HepG2 (cell line): ENCODE results near the gene RNASE8. TPM values are rescaled to one million over a fixed set of nuclear protein-coding genes. Genes with fewer than 3 reads are reported as not detected.

Experiments
- ATAC-seq: fragments of 200-7000 bp; cut with Tn5 transposase; 3 replicates; pipeline ENCODE4 v1.9.1; 2020; ENCODE audit warnings: mild to moderate bottlenecking, moderate library complexity
- BruUV-seq: library from RNA; stranded (reverse); fragments of 400-500 nt; replicated peaks from 2 replicates; lab custom pipeline; 2021; lab: Mats Ljungman, UMichigan
- CTCF ChIA-PET: fragments of 300-600 bp; formaldehyde crosslinking; extraction: SDS; loops from one replicate; lab custom pipeline; 2021; ENCODE audit warnings: low total read pairs, inconsistent platforms, low intra/inter-chr PET ratio; lab: Yijun Ruan, JAX
- POLR2A ChIA-PET: fragments of 350-600 bp; sonication (Branson Sonifier 250); formaldehyde crosslinking; loops from one replicate; lab custom pipeline; 2020; ENCODE audit warnings: antibody characterized with exemption, inconsistent platforms; lab: Yijun Ruan, JAX
- DNase-seq: peaks from one replicate; pipeline ENCODE4 v3.0.0-alpha.2; 2015; ENCODE audit warnings: low spot score
- FAIRE-seq: peaks from 3 replicates; lab custom pipeline; 2011; peaks lifted over from hg19 to GRCh38; lab: Jason Lieb, UNC
- H2AFZ ChIP-seq: one replicate; pipeline ENCODE4 v1.6.1; 2011; ENCODE audit warnings: low read length, inconsistent platforms
- H3K27ac ChIP-seq: fragments of 300-600 bp; 3 replicates; pipeline ENCODE4 v1.8.0; 2011; ENCODE audit warnings: mixed run types, mild to moderate bottlenecking, mixed read lengths, low read length, inconsistent platforms; ENCODE audit not compliant: insufficient read depth; ENCODE audit errors: extremely low read length
- H3K27me3 ChIP-seq, 2 experiments: fragments of 200-600 bp in 1 of 2; 2 replicates in 1 of 2; 3 replicates in 1 of 2; pipeline versions ENCODE4 v1.6.0 to v1.8.0; 2011; ENCODE audit warnings: low read length in 2 of 2, mild to moderate bottlenecking in 2 of 2, moderate library complexity in 2 of 2, inconsistent platforms in 1 of 2; ENCODE audit not compliant: insufficient read depth in 2 of 2, control insufficient read depth in 1 of 2
- H3K36me3 ChIP-seq, 2 experiments: fragments of 200-600 bp in 1 of 2; replicated peaks in 1 of 2; 2 replicates in 1 of 2; 3 replicates in 1 of 2; pipeline versions ENCODE4 v1.5.1 to v1.8.0; 2011; ENCODE audit warnings: low read length in 2 of 2, inconsistent platforms in 1 of 2; ENCODE audit not compliant: insufficient read depth in 2 of 2, control insufficient read depth in 1 of 2
- H3K4me1 ChIP-seq: 2 replicates; pipeline ENCODE4 v1.5.1; 2012; ENCODE audit warnings: low read length, inconsistent platforms; ENCODE audit not compliant: insufficient read depth
- H3K4me2 ChIP-seq: 2 replicates; pipeline ENCODE4 v1.6.0; 2011; ENCODE audit warnings: low read depth, low read length, inconsistent platforms
- H3K4me3 ChIP-seq, 3 experiments: fragments of 200-600 bp in 1 of 3; sonication (generic), shearing (Covaris generic) in 1 of 3; replicated peaks in 1 of 3; 2 replicates each; pipeline ENCODE4 v1.5.1; 2011 to 2016; ENCODE audit warnings: low read length in 3 of 3, inconsistent platforms in 2 of 3, low read depth in 2 of 3, mild to moderate bottlenecking in 2 of 3, control low read depth in 1 of 3, mixed read lengths in 1 of 3; ENCODE audit not compliant: insufficient read depth in 1 of 3
- H3K79me2 ChIP-seq: one replicate; pipeline ENCODE4 v1.6.1; 2011; ENCODE audit warnings: low read length, inconsistent platforms; ENCODE audit not compliant: insufficient read depth
- H3K9ac ChIP-seq: 2 replicates; pipeline ENCODE4 v1.6.0; 2011; ENCODE audit warnings: mild to moderate bottlenecking, low read depth, low read length, inconsistent platforms; ENCODE audit not compliant: insufficient read depth
- H3K9me3 ChIP-seq: 2 replicates; pipeline ENCODE4 v1.5.1; 2012; ENCODE audit warnings: mild to moderate bottlenecking, low read length
- H4K20me1 ChIP-seq: 2 replicates; pipeline ENCODE4 v1.6.0; 2011; ENCODE audit warnings: inconsistent platforms, mild to moderate bottlenecking, low read length, moderate library complexity; ENCODE audit not compliant: insufficient read depth
- CBX2 ChIP-seq, 2 experiments: fragments of 200-600 bp in 1 of 2; sonication (generic); formaldehyde crosslinking in 1 of 2; IDR thresholded peaks; 2 replicates each; pipeline versions ENCODE4 v1.7.0 to v1.8.1; 2018 to 2022; ENCODE audit warnings: low read depth in 2 of 2, low read length in 1 of 2, mild to moderate bottlenecking in 1 of 2, missing genetic modification reagents in 1 of 2
- DMAP1 ChIP-seq: IDR thresholded peaks from 2 replicates; pipeline ENCODE4 v1.6.1; 2016
- MXD4 ChIP-seq: IDR thresholded peaks from 2 replicates; pipeline ENCODE4 v1.6.1; 2016; ENCODE audit warnings: mild to moderate bottlenecking, missing biosample characterization, missing genetic modification reagents
- PHF21A ChIP-seq: sonication (generic); formaldehyde crosslinking; IDR thresholded peaks from 2 replicates; pipeline ENCODE4 v1.5.0; 2020; ENCODE audit warnings: mild to moderate bottlenecking, missing genetic modification reagents
- POLR2A ChIP-seq, 2 experiments: IDR thresholded peaks; 2 replicates each; pipeline ENCODE4 v1.6.1; 2011; ENCODE audit warnings: low read depth in 2 of 2, low read length in 2 of 2, mild to moderate bottlenecking in 1 of 2, moderate library complexity in 1 of 2; ENCODE audit not compliant: insufficient read depth in 1 of 2
- SNAI1 ChIP-seq: sonication (generic); formaldehyde crosslinking; IDR thresholded peaks from 2 replicates; pipeline ENCODE4 v1.5.0; 2020; ENCODE audit warnings: mild to moderate bottlenecking, missing genetic modification reagents, borderline replicate concordance
- ZNF589 ChIP-seq: sonication (generic); formaldehyde crosslinking; conservative IDR thresholded peaks from 2 replicates; pipeline ENCODE4 v1.8.0; 2022; ENCODE audit warnings: mild to moderate bottlenecking, moderate library complexity, missing genetic modification reagents
- ZNF605 ChIP-seq: sonication (generic); formaldehyde crosslinking; IDR thresholded peaks from 2 replicates; pipeline ENCODE4 v1.8.0; 2022; ENCODE audit warnings: mild to moderate bottlenecking, missing genetic modification reagents
- WGBS: methylation state at CpG from one replicate; pipeline ENCODE4 v1.1.6; 2017; ENCODE audit warnings: low lambda C conversion rate; 5-methylcytosine and 5-hydroxymethylcytosine counted together
- in situ Hi-C: cut with HindIII; loops from 2 replicates; pipeline ENCODE4 v1.10.0; 2017; ENCODE audit warnings: low pct_unique_long_range_greater_than_20kb; ENCODE audit not compliant: extremely low pct_ligation_motif_present
- intact Hi-C: fragments of 100-400 bp; cut with micrococcal nuclease; formaldehyde crosslinking; loops from one replicate; pipeline ENCODE4 v1.10.0; 2022; ENCODE audit not compliant: unreplicated experiment
- polyA plus RNA-seq, 8 experiments: library from polyadenylated mRNA; depleted of rRNA in 3 of 8; stranded (reverse) in 7 of 8; unstranded in 1 of 8; fragments of >200 nt; fragmentation: Illumina TruSeq in 4 of 8; extraction: Trizol in 4 of 8; gene quantifications; 2 replicates each; pipeline versions ENCODE4 v1.2.1 to v1.2.3, GENCODE V29; 2011 to 2016; ENCODE audit warnings: low read depth in 4 of 8, missing spikeins in 1 of 8, mixed read lengths in 1 of 8; ENCODE audit not compliant: insufficient read depth in 1 of 8
- total RNA-seq, 5 experiments: library from RNA; depleted of rRNA; stranded (reverse); fragments of >200 nt; fragmentation: Illumina TruSeq; extraction: Trizol; gene quantifications; 2 replicates each; pipeline ENCODE4 v1.2.3, GENCODE V29; 2016; ENCODE audit warnings: low read depth in 1 of 5
- TF ChIP-seq, protein P1 (sequence below): sonication (generic); formaldehyde crosslinking; IDR thresholded peaks from 2 replicates; pipeline ENCODE4 v1.9.0; 2021; ENCODE audit warnings: missing genetic modification reagents, borderline replicate concordance
- TF ChIP-seq, protein P2 (sequence below), 2 experiments: IDR thresholded peaks; 2 replicates each; pipeline ENCODE4 v1.6.1; 2011 to 2012; ENCODE audit warnings: low read length in 2 of 2, borderline replicate concordance in 1 of 2, low read depth in 1 of 2, mild to moderate bottlenecking in 1 of 2, moderate library complexity in 1 of 2

The RNASE8 gene
- total and polyA plus RNA-seq, 2 of the 13 experiments (the other 11 are each of a cell fraction or from before 2014, with no cell fraction given): not detected

DNA sequence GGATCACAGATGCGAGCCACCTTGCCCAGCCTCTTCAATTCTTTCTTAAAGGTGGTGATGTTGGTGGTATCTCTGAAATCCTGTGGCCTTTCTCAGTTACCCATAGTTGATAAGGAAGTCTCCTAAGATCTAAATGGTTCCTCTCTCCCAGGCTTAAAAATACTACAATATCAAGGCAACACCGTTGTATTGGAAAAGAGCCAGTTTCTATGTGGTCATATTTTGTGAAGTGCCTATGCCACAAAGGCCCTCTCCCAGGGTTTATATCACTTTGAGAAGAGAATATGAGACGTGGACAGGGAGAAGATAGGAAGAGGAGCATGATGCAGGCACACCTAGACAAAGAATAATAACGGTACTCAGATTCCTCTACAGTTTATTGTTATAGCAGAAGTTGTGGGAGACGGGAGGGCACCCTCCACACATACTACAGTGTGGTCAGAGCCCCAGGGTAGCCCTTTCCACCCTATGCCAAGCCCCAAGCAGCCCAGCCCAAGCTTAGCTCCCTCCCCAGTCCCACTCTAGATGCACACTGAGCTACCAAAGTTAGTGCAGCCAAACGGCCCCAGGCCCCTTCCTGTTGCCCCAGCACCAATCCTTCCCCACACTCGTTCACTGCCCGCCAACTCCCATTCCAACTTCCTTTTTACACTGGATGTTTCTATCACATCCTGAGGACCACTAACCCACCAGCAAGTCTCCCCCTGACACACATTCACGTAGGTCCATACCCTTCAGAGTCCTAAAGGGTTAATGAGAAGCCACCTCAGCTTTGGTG, 41.0 kb upstream of the RNASE8 start:
- 91% methylated on average over 9 of the region's 9 CpGs for WGBS
- H3K79me2 ChIP-seq: no peaks in the 10 kb centered on the region
- peaks cover 21% of the 10 kb centered on the region for H3K4me1 ChIP-seq
- ChIA-PET POLR2A (interaction anchor here (1.5 to 8.0 kb wide), 5 partner anchors 23 to 58 kb away, joined by 4 to 112 read pairs (median 8); partner anchors contain the start of gene ARHGEF40), CTCF (interaction anchor here (2.8 to 7.1 kb wide), 4 partner anchors 22 to 90 kb away, joined by 31 to 174 read pairs (median 72); partner anchors contain the start of gene ARHGEF40)
- H3K9ac ChIP-seq: no peak overlapping the region
- H2AFZ ChIP-seq: no peak overlapping the region
- no peaks in the 10 kb centered on the region for H3K9me3 ChIP-seq
- no peak for TF ChIP-seq ZNF589 (CRISPR knock-in tag)
- 0 out of 4 replicates have a peak, but pooled peaks of 1 of the 2 experiments have one; percentile 22 for TF ChIP-seq POLR2A (IDR thresholded peaks at IDR 0.05; ENCODE audit: insufficient read depth in 1 of 2, low read depth in 2 of 2, low read length in 2 of 2)
- BruUV-seq: no TSS peak
- H4K20me1 ChIP-seq: no peaks in the 10 kb centered on the region
- H3K4me2 ChIP-seq: no peak overlapping the region
- H3K4me3 ChIP-seq: no peak overlapping the region
- no peak for FAIRE-seq
- no peak for ATAC-seq
- no peak overlapping the region for H3K27ac ChIP-seq
- DNase-seq: no peak
- peaks cover 31 to 44% of the 10 kb centered on the region in 2 experiments for H3K36me3 ChIP-seq
- peaks cover 0 to 2% of the 10 kb centered on the region in 2 experiments; a peak in 1 of 5 replicates for H3K27me3 ChIP-seq
- intact Hi-C loops: no loop called here
- in situ Hi-C loops: loop anchor here (5.0 kb wide), 1 partner anchor 86 kb away; the partner anchor contains the start of gene TMEM253

DNA sequence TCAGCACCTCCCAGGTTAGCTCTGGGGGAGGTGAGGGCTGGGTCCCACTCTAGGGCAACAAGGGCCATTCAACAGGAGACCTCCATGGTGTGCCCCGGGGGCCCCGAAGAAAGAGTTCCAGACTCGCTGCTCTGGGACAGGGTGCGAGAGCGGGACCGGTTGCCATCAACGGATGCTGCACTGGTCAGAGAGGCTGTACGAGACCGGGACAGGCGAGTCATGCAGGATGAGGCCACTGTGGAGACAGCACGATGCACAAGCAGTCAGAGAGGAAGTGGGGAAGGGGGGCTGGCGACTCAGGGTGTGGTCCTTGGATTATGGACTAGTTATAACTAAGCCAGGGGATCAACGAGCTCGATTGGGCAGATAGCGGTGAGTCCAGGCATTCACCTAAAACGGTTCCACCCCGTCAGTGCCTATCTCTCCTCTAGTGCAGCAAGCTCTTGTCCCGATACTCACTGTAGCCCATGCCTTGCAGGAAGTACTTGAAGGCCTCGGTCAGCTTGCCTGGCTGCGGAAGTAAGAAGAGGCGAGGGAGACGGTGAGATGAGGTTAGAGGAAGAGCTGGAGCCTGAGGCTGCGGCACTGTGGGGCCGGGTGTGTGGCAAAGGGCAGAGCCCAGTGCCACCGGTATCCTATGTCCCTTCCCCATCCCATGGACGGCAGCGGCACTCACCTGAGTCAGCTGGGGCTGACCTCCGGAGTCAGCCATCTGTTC, 39.9 kb upstream of the RNASE8 start:
- Histone ChIP-seq H3K9me3 (no peaks in the 10 kb centered on the region), H3K36me3 (peaks cover 35 to 51% of the 10 kb centered on the region in 2 experiments), H3K4me1 (peaks cover 27% of the 10 kb centered on the region), H4K20me1 (no peaks in the 10 kb centered on the region), H3K79me2 (no peaks in the 10 kb centered on the region), H3K4me3 (no peak overlapping the region), H3K27ac (no peak overlapping the region), H3K27me3 (no peaks in the 10 kb centered on the region), H3K4me2 (no peak overlapping the region), H2AFZ (no peak overlapping the region), H3K9ac (no peak overlapping the region)
- ATAC-seq: no peak
- ChIA-PET POLR2A (interaction anchor here (1.5 to 8.0 kb wide), 4 partner anchors 22 to 53 kb away, joined by 4 to 112 read pairs (median 21); partner anchors contain the start of gene ARHGEF40), CTCF (interaction anchor here (1.1 to 7.1 kb wide), 2 partner anchors 21 to 74 kb away, joined by 3 to 174 read pairs; no protein-coding TSS in a partner anchor)
- no peak for FAIRE-seq
- in situ Hi-C loops: loop anchor here (5.0 kb wide), 1 partner anchor 85 kb away; the partner anchor contains the start of gene TMEM253
- intact Hi-C loops: no loop called here
- WGBS: 91% methylated on average over 28 of the region's 28 CpGs
- BruUV-seq: no TSS peak
- no peak for DNase-seq
- TF ChIP-seq ZNF605 (CRISPR knock-in tag): no peak
- no peak for TF ChIP-seq MXD4
- TF ChIP-seq, protein P1, sequence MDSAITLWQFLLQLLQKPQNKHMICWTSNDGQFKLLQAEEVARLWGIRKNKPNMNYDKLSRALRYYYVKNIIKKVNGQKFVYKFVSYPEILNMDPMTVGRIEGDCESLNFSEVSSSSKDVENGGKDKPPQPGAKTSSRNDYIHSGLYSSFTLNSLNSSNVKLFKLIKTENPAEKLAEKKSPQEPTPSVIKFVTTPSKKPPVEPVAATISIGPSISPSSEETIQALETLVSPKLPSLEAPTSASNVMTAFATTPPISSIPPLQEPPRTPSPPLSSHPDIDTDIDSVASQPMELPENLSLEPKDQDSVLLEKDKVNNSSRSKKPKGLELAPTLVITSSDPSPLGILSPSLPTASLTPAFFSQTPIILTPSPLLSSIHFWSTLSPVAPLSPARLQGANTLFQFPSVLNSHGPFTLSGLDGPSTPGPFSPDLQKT: no peak
- TF ChIP-seq SNAI1: no peak
- TF ChIP-seq DMAP1 (CRISPR knock-in tag): no peak
- TF ChIP-seq PHF21A (CRISPR knock-in tag): no peak
- no peak for TF ChIP-seq CBX2 (IDR thresholded peaks at IDR 0.05; ENCODE audit: low read depth, low read length)
- no peak for TF ChIP-seq CBX2 (CRISPR knock-in tag; IDR thresholded peaks at IDR 0.05; ENCODE audit: low read depth)
- TF ChIP-seq, protein P2, sequence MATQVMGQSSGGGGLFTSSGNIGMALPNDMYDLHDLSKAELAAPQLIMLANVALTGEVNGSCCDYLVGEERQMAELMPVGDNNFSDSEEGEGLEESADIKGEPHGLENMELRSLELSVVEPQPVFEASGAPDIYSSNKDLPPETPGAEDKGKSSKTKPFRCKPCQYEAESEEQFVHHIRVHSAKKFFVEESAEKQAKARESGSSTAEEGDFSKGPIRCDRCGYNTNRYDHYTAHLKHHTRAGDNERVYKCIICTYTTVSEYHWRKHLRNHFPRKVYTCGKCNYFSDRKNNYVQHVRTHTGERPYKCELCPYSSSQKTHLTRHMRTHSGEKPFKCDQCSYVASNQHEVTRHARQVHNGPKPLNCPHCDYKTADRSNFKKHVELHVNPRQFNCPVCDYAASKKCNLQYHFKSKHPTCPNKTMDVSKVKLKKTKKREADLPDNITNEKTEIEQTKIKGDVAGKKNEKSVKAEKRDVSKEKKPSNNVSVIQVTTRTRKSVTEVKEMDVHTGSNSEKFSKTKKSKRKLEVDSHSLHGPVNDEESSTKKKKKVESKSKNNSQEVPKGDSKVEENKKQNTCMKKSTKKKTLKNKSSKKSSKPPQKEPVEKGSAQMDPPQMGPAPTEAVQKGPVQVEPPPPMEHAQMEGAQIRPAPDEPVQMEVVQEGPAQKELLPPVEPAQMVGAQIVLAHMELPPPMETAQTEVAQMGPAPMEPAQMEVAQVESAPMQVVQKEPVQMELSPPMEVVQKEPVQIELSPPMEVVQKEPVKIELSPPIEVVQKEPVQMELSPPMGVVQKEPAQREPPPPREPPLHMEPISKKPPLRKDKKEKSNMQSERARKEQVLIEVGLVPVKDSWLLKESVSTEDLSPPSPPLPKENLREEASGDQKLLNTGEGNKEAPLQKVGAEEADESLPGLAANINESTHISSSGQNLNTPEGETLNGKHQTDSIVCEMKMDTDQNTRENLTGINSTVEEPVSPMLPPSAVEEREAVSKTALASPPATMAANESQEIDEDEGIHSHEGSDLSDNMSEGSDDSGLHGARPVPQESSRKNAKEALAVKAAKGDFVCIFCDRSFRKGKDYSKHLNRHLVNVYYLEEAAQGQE (IDR thresholded peaks at IDR 0.05; ENCODE audit: borderline replicate concordance in 1 of 2, low read depth in 1 of 2, low read length in 2 of 2): no peak
